HG02759 (cell line): ENCODE results near the gene MN1.

Source experiments
- ATAC-seq: cut with Tn5 transposase; IDR thresholded peaks from one replicate; pipeline ENCODE4 v1.9.1; 2021; ENCODE audit warnings: mild to moderate bottlenecking, moderate library complexity; ENCODE audit not compliant: unreplicated experiment

MN1 gene

GRCh38 chr22:27765706-27766291 lies 35.8 kb downstream of the MN1 start:
- no peak for ATAC-seq

DNA sequence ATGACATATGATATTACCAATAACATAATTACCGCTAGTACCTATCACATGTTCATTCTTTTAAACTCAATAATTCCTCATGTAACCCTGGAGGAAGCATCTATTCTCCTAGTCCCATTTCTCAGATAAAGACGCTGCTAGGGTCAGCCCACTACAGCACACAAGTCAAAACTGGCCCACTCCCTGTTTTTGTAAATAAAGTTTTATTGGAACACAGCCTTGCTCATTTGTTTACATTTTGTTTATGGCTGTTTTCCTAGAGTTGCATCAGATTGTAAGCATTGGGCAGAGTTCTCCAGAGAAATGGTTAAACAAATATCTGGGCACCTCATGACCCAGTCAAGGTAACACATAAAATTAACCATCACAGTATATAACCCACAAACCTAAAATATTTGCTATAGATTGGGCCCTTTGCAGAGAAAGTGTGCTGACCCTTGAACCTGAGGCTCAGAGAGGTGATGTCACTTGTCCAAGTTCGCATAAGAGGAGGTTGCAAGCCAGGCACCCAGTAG lies 36.8 kb downstream of the MN1 start:
- ATAC-seq: no peak

DNA sequence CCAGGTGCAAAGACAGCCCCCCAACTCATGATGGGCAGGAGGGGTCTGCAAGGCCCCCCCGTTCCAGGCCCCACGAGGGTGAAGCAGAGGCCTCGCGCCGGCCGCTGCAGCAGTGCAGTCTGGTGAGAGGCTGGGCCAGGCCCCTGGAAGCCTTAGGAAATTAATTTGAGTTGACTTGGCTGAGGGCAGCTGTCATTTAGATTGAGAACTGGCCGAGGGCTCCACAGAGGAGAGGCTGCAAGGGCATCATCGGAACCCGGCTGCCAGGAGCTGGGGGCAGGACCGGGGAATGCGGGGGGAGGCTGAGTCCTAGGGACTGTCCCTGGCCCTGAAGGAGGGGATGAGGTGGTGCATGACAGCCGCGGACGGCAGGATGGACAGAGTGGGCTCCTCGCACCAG lies 39.9 kb downstream of the MN1 start:
- no peak for ATAC-seq

GRCh38 chr22:27761000-27761399 lies 40.6 kb downstream of the MN1 start:
- ATAC-seq: no peak

- ATAC-seq: no peak
Observed at GRCh38 chr22:27760474-27760873, 41.1 kb downstream of the MN1 start.

DNA sequence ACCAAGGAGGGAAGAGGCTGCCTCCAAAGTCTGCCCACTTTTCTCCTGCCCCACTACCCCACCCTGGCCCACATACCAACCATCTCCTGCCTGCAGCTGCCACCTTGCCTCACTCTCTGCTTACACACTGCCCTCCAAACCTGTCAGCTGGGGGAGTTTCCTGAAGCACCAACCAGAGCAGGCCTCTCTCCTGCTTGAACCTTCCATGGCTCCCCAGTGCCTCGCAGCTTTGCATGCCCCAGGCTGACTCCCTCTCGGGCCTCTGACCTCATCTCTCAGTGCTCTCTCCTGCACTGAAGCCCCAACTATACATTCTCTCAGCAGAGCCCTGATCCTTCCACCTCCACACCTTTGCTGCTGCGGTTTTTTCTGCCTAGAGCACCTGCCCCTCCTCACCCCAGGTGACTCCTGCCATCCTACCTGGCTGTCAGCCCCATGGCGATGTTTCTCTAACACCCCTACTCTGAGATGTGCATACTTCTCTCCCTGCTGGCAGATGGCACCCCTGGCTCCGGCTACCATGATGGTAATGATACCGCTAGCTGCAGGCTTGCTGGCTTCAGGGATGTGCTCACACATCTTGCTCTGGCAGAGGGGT lies 43.5 kb downstream of the MN1 start:
- no peak for ATAC-seq

DNA sequence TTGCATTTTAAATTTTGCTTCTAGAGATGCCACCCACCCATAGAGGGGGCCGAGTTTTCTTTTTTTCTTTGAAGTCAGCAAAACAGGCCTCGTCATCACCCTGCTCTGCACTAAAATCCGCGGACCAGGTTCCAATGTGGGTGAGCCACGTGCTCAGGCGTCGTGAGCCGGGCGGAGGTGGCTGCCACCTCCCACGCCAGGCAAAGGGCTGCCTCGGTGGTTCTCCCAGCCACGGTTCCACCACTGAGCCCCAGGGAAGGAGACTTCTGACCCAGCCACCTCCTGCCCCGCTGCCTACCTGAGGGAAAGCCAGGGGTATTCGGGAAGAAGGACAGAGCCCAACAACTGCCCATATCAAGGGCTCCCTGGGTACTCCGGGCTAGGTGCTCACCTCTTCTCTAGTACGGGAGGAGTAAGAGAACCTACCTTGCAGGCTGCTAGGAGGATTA lies 45.3 kb downstream of the MN1 start:
- ATAC-seq: no peak

DNA sequence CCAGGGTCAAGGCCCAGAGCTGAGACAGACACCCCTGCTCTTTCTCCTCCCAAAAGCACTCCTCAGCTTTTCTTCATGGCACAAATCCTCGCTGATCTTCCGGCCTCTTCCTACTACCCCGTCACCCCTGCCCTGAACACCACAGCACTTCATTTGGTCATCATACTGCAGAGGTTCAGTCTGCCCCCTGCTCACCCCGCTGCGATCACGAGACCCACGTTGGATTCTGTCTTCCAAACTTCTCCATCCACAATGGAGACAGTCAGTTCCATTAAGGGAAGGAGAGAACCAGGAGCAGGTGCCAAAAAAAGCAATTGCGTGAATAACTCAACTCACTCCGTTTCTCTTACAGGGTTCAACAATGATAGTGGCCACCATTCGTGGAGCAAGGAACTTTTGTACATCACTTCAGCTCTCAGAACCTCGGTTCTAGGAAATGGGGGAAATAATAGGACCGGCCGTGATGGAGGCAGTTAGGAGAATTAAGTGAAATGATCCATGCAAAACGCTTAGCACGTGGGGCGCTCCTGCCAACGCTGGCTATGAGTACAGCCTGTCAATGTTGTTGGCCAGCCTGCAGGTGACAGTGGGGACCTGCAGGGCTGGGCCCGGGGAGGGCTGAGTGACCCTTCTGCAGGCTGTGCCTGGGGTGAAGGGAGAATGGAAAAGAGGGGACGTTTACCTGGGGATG lies 45.9 kb downstream of the MN1 start:
- no peak for ATAC-seq

- no peak for ATAC-seq
Observed at GRCh38 chr22:27754888-27755480, 46.6 kb downstream of the MN1 start.

GRCh38 chr22:27754247-27754887 lies 47.2 kb downstream of the MN1 start:
- ATAC-seq: no peak

DNA sequence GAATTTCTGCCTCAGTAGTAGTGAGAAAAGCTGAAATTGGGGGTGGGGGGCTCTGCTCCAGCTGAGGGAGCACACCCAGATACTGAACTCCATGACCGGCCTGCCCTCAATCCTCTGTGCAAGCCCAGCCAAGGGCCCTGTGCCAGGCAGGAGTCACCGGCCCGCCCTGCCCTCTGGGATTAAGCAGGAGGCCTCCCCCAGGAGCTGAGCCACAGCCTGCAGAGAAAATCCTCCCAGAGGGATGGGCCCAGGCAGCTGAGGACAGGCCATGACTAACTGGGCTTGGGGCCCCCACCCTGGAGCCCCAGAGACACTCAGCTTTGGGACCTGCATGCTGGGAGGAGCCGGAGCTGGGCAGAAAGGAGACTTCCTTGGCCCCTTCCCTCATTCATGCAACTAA lies 48.8 kb downstream of the MN1 start:
- ATAC-seq: no peak

GRCh38 chr22:27752141-27752540 lies 49.4 kb downstream of the MN1 start:
- ATAC-seq: no peak

DNA sequence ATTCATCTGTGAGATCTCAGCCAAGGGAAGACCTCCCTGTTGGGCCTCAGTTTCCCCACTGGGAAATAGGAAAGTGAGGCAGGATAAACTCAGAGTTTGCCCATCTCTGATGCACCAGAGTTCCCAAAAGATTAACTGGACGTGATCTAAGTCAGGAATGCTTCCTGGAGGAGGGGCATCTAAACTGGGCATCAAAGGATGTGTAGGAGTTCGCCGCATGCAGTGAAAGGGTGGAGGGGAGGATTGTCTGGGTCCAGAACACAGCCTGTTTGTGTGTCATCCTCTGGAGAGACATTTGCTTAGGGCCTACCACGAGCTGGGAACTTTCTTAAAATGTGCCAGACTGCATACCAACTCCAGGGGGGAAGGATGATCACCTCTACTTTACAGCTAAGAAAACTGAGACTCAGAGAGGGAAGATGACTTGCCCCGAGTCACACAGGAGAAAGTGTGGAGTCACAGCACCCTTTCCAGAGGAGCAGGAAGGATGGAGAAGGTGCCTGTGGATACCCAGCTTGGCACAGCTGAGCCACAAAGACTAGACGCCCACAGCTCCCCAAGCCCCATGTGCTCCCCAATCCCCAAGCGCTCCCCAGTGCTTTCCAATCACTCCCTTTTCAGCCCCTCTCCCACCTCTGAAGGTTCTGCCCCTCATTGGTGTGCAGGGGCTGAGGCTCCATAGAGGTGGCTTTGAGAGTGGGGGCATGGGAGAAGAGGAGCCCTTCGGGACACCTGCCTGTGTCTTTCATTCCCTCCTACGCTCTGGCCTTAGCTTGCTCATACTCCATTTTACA lies 50.1 kb downstream of the MN1 start:
- no peak for ATAC-seq

GRCh38 chr22:27750584-27751265 lies 50.8 kb downstream of the MN1 start:
- ATAC-seq: no peak

DNA sequence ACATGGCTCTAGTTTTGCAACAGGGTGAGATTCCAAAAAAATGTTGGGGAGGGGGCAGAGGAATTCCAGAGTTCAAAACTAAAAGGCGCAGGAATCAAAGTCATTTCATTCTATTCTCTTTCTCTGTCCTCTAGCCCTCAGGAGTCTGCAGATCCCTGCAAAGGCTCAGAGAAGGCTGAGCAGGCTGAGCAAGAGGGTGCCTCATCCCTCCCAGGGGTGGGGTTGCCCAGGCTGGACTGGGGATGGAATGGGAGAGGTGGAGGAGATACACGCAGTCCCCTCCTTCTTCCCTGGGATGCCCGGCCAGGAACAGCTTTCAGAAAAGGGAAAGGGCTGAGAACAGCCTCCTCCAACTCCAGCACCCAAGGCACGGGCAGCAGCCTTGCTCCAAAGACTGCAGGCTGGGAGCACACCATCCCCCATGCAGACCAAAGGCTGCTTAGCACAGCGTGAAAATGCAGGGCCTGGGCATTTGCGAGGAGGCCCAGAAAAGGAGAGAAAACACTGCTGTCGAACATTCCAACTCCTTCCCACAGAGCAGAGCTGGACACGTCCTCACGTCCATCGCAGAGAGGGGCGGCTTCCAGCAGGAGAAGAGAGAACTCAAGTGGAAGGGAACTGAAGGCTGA lies 51.8 kb downstream of the MN1 start:
- ATAC-seq: no peak

DNA sequence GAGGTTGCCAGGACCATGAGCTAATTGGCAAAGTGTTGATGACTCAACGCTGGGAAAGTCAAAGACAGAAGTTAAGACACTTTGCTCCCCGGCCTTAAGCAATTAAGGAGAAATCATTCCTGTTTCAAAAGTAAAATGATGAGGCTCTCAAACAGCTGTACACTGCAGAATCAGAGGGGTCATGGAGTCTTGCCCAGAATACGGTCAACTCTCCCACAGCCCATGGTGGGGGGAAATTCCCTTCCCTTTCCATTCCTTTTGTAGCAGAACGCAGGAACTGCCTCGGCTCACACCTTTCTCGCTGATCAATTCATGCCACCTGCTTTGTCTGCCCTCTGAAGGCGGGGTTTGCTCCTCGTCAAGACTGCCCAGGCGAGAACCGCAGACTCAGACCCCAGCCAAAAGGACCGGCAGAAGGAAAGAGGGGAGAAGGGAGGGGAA lies 52.8 kb downstream of the MN1 start:
- ATAC-seq: no peak

GRCh38 chr22:27748349-27748748 lies 53.2 kb downstream of the MN1 start:
- ATAC-seq: no peak

GRCh38 chr22:27747396-27748221 lies 53.9 kb downstream of the MN1 start:
- no peak for ATAC-seq

GRCh38 chr22:27746918-27747317 lies 54.6 kb downstream of the MN1 start:
- ATAC-seq: no peak
